Stimulated activated naive CD4-positive, alpha-beta T cell treated with Interleukin-2 at 50 U/mL for 16 hours (primary cell): ENCODE measurements around the gene HBEGF.

Source experiments
- DNase-seq: peaks from one replicate; lab custom pipeline; 2025; lab: John Stamatoyannopoulos, UW

Gene HBEGF

GRCh38 chr5:140336388-140336787 lies 10.0 kb downstream of the HBEGF start:
- no peak for DNase-seq

GRCh38 chr5:140331638-140332037 lies 14.8 kb downstream of the HBEGF start:
- no peak for DNase-seq

- DNase-seq = no peak
These were observed 16.5 kb downstream of the HBEGF start for GRCh38 chr5:140329739-140330481.

GRCh38 chr5:140328036-140328764 lies 18.2 kb downstream of the HBEGF start:
- no peak for DNase-seq

- no peak for DNase-seq
These were observed 18.8 kb downstream of the HBEGF start for GRCh38 chr5:140327589-140327988.

GRCh38 chr5:140325486-140325885 lies 20.9 kb downstream of the HBEGF start:
- DNase-seq = no peak

GRCh38 chr5:140324617-140325241 lies 21.7 kb downstream of the HBEGF start:
- no peak for DNase-seq

GRCh38 chr5:140324041-140324600 lies 22.3 kb downstream of the HBEGF start:
- no peak for DNase-seq

- no peak for DNase-seq
These were observed 23.4 kb downstream of the HBEGF start for GRCh38 chr5:140322751-140323731.

- no peak for DNase-seq
These were observed 24.6 kb downstream of the HBEGF start for GRCh38 chr5:140321796-140322195.

- no peak for DNase-seq
These were observed 26.6 kb downstream of the HBEGF start for GRCh38 chr5:140319833-140320232.

- no peak for DNase-seq
These were observed 27.6 kb downstream of the HBEGF start for GRCh38 chr5:140318792-140319191.

- DNase-seq = no peak
These were observed 28.5 kb downstream of the HBEGF start for GRCh38 chr5:140317859-140318258.

GRCh38 chr5:140312791-140313189 lies 33.6 kb downstream of the HBEGF start:
- DNase-seq = no peak

GRCh38 chr5:140312067-140312790 lies 34.2 kb downstream of the HBEGF start:
- DNase-seq = no peak

GRCh38 chr5:140311011-140311467 lies 35.4 kb downstream of the HBEGF start:
- DNase-seq = no peak

GRCh38 chr5:140310434-140310833 lies 36.0 kb downstream of the HBEGF start:
- DNase-seq = no peak

GRCh38 chr5:140309706-140310249 lies 36.6 kb downstream of the HBEGF start:
- DNase-seq = no peak

- DNase-seq = no peak
These were observed 40.9 kb downstream of the HBEGF start for GRCh38 chr5:140305471-140305870.

GRCh38 chr5:140303966-140304365 lies 42.4 kb downstream of the HBEGF start:
- no peak for DNase-seq
